Caki2 (cell line): ENCODE data around the gene CLCNKA. TPM values are rescaled to one million over a fixed set of nuclear protein-coding genes. Genes with fewer than 3 reads are reported as not detected.
"Not testable (repeated sequence)": the region's sequence is repeated elsewhere in the genome, so short reads cannot be mapped to it uniquely, and the experiment has no call there.

Source experiments
- DNase-seq: peaks from one replicate; pipeline ENCODE4 v3.0.0-alpha.2; 2015; ENCODE audit warnings: low read depth
- in situ Hi-C: cut with HindIII; loops from 2 replicates; pipeline ENCODE4 v1.10.0; 2016; ENCODE audit warnings: low sequenced_read_pairs, low pct_unique_long_range_greater_than_20kb, mixed read lengths
- total RNA-seq: library from RNA; depleted of rRNA; stranded (reverse); fragments of >200 nt; shearing (Covaris generic); gene quantifications from 2 replicates; pipeline ENCODE4 v1.2.3, GENCODE V29; 2014; ENCODE audit warnings: low replicate concordance

The CLCNKA gene
- total RNA-seq, 1 experiment from 2014 or later: not detected

- no peak for DNase-seq
- in situ Hi-C loops: no loop called here
These were observed 7.0 kb upstream of the CLCNKA start for GRCh38 chr1:16014509-16015482.

- in situ Hi-C loops: no loop called here
- DNase-seq: no peak
These were observed 6.3 kb upstream of the CLCNKA start for GRCh38 chr1:16015491-16015890.

- DNase-seq: no peak
These were observed 5.6 kb upstream of the CLCNKA start for GRCh38 chr1:16015960-16016901.

GRCh38 chr1:16017076-16017460, 4.8 kb upstream of the CLCNKA start:
- no peak for DNase-seq
- in situ Hi-C loops: no loop called here

More at GRCh38 chr1:16015960-16016901, 5.6 kb upstream of the CLCNKA start:
- in situ Hi-C loops: no loop called here

GRCh38 chr1:16017461-16018303, 4.2 kb upstream of the CLCNKA start, which contains the start of gene HSPB7:
Gene HSPB7 (minus strand): TSS chr1:16018043. CDS start chr1:16017963, 80 bp downstream.
- DNase-seq: no peak
- in situ Hi-C loops: no loop called here

- in situ Hi-C loops: no loop called here
These were observed 3.5 kb upstream of the CLCNKA start for GRCh38 chr1:16018308-16018707.

GRCh38 chr1:16018749-16019643, 2.8 kb upstream of the CLCNKA start:
- in situ Hi-C loops: no loop called here
- DNase-seq: no peak

More at GRCh38 chr1:16018308-16018707, 3.5 kb upstream of the CLCNKA start:
- DNase-seq: no peak

GRCh38 chr1:16019644-16020277, 2.1 kb upstream of the CLCNKA start:
- DNase-seq: no peak
- in situ Hi-C loops: no loop called here

- no peak for DNase-seq
- in situ Hi-C loops: no loop called here
These were observed 1.5 kb upstream of the CLCNKA start for GRCh38 chr1:16020325-16020724.

DNA sequence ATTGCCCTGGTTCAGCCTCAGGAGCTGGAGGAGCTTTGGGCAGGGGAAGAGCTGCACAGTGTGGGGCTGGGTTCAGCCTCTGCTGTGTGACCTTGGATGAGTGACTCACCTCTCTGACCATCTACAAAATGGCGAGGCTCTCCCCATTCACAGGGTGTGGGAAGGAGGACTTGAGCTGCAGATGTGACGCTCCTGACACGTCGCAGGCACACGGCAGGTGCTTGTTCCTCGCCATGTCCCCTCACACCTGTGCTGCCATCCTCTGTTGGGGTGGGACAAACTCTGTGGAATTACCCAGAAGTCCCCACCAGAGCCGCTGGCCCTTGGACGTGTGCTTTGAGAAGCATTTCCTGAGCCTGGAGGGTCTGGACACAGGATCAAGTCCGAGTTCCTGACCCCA, 958 bp upstream of the CLCNKA start:
- DNase-seq: not testable (repeated sequence)

DNA sequence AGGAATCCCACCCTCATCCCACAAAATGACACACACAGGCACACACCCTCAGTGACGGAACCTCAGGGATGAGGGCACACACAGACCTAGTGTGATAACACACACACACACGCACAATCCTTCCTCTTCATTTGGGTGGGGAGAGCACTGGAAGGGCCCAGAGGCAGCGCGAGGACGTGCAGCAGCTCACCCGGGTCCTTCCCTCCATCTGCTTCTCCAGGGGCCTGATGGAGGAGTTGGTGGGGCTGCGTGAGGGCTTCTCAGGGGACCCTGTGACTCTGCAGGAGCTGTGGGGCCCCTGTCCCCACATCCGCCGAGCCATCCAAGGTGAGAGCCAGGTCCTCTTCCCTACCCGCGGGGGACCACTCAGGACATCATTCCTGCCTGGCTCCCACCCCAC, 557 bp downstream of the CLCNKA start:
- no peak for DNase-seq
- in situ Hi-C loops: no loop called here

More for the DNA sequence above, 958 bp upstream of the CLCNKA start:
- in situ Hi-C loops: not testable (repeated sequence)

DNA sequence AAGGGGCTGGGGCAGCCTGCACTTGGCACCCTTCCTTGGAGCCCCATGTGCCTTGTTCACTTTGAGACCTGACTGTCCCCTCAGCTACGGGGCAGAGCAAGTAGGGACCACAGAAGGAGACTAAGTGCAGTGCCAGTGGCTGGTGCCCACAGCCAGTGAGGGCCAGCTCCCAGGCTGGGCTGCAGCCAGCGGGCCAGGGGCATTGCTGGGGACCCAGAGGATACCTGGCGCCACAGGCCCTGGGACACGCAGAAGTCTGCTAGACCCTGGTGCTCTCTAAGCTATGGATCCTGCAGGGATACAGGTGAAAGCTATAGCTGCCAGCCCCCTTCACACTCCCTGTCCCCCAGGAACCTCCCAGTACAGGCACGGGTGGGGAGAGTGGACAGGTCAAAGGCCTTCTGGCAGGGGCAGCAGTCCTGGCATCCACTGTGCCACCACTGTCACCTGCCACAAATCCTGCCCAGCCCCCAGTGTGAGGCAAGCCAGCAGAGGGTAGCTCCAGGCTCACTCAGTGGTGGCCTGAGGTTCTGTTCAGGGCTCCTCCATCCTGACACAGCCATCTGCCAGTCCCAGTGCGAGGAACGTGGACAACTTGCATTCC, 1.3 kb downstream of the CLCNKA start:
- no peak for DNase-seq
- in situ Hi-C loops: no loop called here

DNA sequence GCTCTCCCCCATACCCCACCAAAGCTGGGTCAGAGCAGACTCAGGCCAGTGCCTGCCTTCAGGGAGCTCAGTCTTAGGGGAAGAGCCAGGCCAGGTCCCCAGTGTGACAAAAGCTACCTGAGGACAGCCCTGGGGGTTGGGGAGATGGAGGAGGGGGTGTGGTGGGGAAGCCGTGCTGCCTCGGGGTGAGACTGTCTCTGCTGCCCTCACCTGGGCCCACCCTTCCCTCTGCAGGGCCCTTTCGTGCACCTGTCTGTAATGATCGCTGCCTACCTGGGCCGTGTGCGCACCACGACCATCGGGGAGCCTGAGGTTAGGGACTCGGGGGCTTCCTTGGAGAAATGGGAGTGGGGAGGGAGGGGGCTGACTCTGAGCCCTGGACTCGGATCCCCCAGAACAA, 4.5 kb downstream of the CLCNKA start:
- DNase-seq, in situ Hi-C loops: not testable (repeated sequence)

DNA sequence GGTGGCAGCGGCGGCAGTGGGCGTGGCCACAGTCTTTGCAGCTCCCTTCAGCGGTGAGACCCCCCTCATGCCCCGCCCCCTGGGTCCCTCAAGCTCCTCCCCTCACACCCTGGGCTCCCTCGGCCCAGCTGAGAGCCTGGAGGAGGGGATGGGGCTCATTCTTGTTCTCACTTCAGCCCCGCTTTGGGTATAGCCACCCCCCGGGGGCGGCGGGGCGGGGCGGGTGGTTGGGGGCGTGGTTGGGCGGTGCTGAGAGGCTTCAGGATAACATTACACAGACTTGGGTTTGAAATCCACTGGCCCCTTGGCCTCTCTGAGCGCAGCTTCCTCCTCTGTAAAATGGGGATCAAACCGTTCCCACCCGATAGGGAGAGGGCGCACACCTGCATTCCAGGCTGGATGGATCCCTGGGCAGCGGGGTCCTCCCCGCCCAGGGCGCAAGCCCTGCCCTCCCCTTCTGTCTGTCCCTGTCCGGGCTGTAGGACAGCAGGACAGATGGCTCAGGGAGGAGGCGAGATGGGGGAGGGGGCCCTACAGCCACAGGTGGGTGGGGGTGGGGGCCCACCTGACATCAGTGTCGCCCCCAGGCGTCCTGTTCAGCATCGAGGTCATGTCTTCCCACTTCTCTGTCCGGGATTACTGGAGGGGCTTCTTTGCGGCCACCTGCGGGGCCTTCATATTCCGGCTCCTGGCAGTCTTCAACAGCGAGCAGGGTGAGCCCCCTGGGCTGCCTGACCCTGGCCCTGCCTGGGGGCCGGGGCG, 5.1 kb downstream of the CLCNKA start:
- in situ Hi-C loops: no loop called here
- no peak for DNase-seq

DNA sequence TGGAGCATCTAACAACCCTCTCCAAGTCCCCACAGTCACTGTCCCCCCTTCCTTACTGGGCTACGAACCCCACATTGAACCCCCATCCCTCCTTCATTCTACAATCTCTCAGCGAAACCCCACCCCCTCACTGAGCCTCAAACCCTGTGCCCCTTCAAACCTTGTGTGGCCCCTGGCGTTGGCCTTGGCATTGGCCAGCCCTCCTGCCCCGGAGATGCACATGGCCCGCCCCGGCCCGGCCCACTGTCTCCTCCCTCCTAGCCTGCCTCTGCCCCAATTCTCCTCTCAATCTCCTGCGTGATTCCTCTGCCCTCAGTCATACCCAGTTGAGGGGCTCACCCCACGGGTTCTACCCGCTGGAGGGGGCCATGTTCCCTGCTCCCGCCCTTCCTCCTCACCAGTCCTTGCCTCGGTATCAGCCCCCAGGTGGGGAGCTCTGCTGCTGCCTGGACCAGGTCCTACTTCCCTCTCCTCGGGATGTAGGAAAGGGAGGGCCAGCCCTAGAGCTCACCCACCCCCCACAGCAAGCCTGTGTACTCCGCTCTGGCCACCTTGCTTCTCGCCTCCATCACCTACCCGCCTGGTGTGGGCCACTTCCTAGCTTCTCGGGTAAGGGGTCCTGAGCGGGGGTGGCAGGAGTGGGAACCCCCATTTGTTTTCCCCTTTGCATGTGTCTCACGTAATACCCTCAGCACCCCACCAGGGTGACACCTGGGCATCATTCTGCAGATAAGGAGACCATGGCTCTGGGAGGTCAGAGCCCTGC, 6.6 kb downstream of the CLCNKA start:
- in situ Hi-C loops: no loop called here
- DNase-seq: no peak
